NCI-H524 (cell line): ENCODE measurements around the gene RABGAP1L.
"Not testable (repeated sequence)": the region's sequence is repeated elsewhere in the genome, so short reads cannot be mapped to it uniquely, and the experiment has no call there.

Experiments
- DNase-seq, 2 experiments: peaks; one replicate each; lab custom pipeline; 2025; lab: John Stamatoyannopoulos, UW

Gene RABGAP1L

GRCh38 chr1:174297351-174297750 lies 138.0 kb downstream of the RABGAP1L start:
- no peak for DNase-seq

- no peak for DNase-seq
Measured at GRCh38 chr1:174301295-174302077, 142.2 kb downstream of the RABGAP1L start.

DNA sequence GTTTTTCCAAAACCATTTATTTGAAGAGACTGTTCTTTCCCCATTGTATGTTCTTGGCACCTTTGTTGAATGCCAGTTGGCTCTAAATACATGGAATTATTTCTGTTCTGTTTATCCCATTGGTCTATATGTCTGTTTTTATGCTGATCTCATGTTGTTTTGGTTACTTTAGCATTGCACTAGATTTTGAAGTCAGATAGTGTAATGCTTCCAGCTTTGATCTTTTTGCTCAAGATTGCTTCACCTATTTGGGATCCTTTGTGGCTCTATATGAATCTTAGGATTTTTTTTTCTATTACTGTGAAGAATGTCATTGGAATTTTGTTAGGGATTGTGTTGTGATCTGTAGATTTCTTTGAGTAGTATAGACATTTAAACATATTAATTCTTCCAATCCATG lies 149.3 kb downstream of the RABGAP1L start:
- DNase-seq, result no peak

GRCh38 chr1:174309490-174309889 lies 150.2 kb downstream of the RABGAP1L start:
- no peak for DNase-seq

DNA sequence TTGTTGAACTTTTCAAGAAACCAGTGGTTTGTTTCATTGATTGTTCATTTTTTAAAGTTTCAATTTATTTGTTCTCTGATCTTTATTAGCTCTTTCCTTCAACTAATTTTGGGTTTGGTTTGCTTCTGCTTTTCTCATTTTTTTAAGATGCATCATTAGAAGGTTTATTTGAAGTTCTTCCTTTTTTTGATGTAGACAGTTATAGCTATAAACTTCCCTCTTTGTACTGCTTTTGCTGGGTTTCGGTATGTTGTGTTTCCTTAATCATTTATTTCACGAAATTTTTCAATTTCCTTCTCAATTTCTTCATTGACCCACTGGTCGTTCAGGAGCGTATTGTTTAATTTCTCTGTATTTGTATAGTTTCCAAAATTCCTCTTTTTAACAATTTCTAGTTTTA lies 155.1 kb downstream of the RABGAP1L start:
- no peak for DNase-seq

GRCh38 chr1:174315239-174315638 lies 155.9 kb downstream of the RABGAP1L start:
- no peak for DNase-seq

- not testable (repeated sequence) for DNase-seq
Measured at GRCh38 chr1:174320897-174321296, 161.6 kb downstream of the RABGAP1L start.

DNA sequence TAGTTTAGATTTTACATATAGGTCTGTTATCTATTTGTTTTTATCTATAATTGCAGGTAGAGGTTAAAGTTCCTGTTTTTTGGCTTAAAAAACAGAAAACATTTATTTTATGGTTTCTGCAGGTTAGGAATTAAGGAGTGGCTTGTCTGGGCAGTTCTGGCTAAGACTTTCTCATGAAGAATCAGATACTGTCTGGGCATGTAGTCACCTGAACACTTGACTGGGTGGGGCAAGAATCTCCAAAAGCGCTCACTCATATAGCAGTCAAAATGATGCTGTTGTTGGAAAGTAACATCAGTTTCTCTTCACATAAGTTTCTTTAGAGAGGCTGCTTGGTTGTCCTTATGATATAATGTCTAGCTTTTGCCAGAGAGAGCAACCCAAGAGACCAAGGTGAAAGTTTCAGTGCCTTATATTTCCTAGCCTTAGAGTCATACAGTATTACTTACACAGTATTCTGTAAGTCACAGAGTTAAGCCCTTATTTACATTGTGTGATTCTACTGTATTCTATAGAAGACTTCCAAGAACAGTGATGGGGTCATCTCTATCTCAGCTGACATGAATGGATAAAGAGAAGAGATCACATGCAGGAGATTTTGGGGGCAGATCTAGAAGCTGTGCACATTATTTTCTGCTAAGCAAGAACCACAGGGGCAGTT lies 163.0 kb downstream of the RABGAP1L start:
- no peak for DNase-seq

DNA sequence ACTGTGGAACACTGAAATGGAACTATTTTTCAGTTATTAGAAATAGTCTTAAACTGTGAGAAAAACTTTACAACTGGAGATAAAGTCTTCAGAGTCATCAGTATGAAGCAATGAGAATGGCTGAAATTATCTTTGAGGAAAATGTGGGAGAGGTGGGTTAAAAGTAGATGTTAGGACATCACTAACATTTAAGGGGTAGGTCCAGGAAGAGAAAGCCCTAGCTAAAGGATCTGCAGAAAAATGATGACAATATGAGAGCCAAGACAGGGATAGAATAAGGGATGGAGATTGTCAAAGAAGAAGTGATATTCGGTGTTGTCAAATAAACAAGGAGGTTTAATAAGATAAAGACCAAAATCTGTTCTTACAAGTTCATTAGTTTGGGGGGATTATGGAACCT lies 165.2 kb downstream of the RABGAP1L start:
- no peak for DNase-seq

GRCh38 chr1:174324939-174325338 lies 165.6 kb downstream of the RABGAP1L start:
- DNase-seq, result no peak

GRCh38 chr1:174326278-174326677 lies 167.0 kb downstream of the RABGAP1L start:
- DNase-seq, result no peak

DNA sequence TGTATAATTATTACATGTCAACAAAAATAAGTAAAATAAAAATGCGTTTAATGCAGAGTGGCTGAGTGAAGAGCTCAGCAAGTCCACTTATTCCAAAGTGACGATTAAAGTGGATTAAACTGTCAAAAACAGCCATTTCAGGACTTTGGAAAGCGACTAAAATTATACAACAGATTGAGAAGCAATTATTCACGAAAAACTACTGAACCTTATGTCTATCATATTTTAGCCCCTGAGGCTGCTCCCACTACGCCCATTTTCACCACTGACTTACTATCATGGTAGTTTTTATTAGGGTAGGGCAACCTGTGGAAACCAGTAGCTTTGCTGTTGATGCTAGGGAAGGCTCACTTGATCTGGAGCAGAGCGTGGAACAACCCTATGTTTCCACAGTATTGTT lies 174.1 kb downstream of the RABGAP1L start:
- no peak for DNase-seq

- DNase-seq, result no peak
Measured at GRCh38 chr1:174337000-174337681, 177.8 kb downstream of the RABGAP1L start.

GRCh38 chr1:174340404-174340803 lies 181.1 kb downstream of the RABGAP1L start:
- DNase-seq, result not testable (repeated sequence)

DNA sequence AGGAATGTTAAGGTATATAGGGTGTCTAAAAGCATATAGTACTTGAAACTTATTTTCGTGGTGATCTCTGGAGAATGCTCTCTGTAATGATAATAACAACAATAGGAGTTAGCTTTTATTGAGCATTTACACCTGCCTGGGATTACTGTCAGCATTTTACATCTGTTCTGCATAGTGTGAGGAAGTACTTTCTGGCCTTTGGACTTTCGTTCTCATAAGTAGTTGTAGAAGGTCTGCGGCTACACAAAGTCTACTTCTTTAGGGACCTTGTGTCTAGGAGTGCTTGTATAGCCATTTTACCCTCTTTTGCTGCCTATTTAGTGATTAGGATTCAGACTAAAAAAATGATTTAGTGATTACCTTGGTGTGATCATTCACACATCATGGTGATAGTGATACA lies 184.8 kb downstream of the RABGAP1L start:
- DNase-seq, result no peak

- DNase-seq, result no peak
Measured at GRCh38 chr1:174352117-174352516, 192.8 kb downstream of the RABGAP1L start.

GRCh38 chr1:174352883-174353608 lies 193.7 kb downstream of the RABGAP1L start:
- DNase-seq, result no peak

DNA sequence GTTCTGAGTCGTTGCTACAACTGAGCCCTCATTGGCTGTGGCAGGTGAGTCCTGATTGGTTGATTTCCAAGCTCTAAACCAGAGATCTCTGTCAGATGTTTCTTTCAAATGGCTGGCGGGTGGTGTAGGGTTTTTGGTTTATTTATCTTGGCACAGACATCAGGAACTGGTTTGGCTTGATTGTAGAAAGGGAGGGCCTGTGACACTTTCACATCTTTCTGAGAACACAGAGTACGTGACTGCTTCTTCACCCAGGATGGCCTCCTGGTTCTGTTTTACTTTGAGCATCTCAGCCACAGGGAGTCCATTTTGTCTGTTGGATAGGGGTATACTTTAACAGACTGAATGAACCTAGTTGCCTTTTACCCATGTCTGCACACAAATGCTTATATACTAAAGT lies 199.0 kb downstream of the RABGAP1L start:
- no peak for DNase-seq

- DNase-seq, result no peak
Measured at GRCh38 chr1:174358786-174359453, 199.6 kb downstream of the RABGAP1L start.

DNA sequence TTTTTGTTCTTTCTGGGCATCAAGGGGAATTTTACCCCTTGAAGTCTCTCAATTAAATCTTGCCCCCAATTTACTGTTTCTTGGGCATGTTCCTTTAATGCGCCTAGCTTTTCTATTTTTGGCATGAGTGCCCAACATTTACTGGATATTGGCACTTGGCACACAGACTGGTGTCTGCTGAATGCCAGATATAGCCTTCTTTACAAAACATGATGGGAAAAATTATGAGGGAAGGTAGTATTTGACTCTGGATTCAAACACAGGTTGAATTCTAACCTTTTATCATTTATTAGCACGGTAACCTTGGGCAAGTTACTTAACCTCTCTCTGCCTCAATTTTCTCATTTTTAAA lies 200.1 kb downstream of the RABGAP1L start:
- DNase-seq, result no peak

GRCh38 chr1:174364996-174365736 lies 205.8 kb downstream of the RABGAP1L start:
- DNase-seq, result no peak
